GM18499 (cell line): ENCODE data around the gene NOP53.
"Not testable (repeated sequence)": the region's sequence is repeated elsewhere in the genome, so short reads cannot be mapped to it uniquely, and the experiment has no call there.

ENCODE experiments used
- ATAC-seq: cut with Tn5 transposase; IDR thresholded peaks from one replicate; pipeline ENCODE4 v1.9.1; 2021; ENCODE audit warnings: moderate number of reproducible peaks; ENCODE audit not compliant: insufficient read depth, unreplicated experiment

Gene NOP53

GRCh38 chr19:47752440-47753211, 7.3 kb downstream of the NOP53 start:
- ATAC-seq, result no peak

- no peak for ATAC-seq
These were observed 9.1 kb downstream of the NOP53 start for GRCh38 chr19:47754206-47755064.

GRCh38 chr19:47755065-47755761, 9.9 kb downstream of the NOP53 start:
- ATAC-seq, result no peak

GRCh38 chr19:47755762-47756626, 10.6 kb downstream of the NOP53 start:
- no peak for ATAC-seq

- ATAC-seq, result no peak
These were observed 11.2 kb downstream of the NOP53 start for GRCh38 chr19:47756627-47756929.

GRCh38 chr19:47756953-47757608, 11.7 kb downstream of the NOP53 start:
- ATAC-seq, result no peak

GRCh38 chr19:47757617-47758442, 12.5 kb downstream of the NOP53 start:
- ATAC-seq, result no peak

GRCh38 chr19:47758443-47758804, 13.1 kb downstream of the NOP53 start:
- no peak for ATAC-seq

GRCh38 chr19:47760632-47760999, 15.3 kb downstream of the NOP53 start:
- no peak for ATAC-seq

GRCh38 chr19:47761566-47761965, 16.2 kb downstream of the NOP53 start:
- ATAC-seq, result no peak

- no peak for ATAC-seq
These were observed 16.8 kb downstream of the NOP53 start for GRCh38 chr19:47762151-47762550.

GRCh38 chr19:47762615-47763308, 17.4 kb downstream of the NOP53 start:
- no peak for ATAC-seq

GRCh38 chr19:47764705-47765104, 19.4 kb downstream of the NOP53 start:
- not testable (repeated sequence) for ATAC-seq

GRCh38 chr19:47765523-47766358, 20.4 kb downstream of the NOP53 start:
- ATAC-seq, result no peak

- ATAC-seq, result no peak
These were observed 20.9 kb downstream of the NOP53 start for GRCh38 chr19:47766359-47766620.

GRCh38 chr19:47766670-47767069, 21.3 kb downstream of the NOP53 start:
- ATAC-seq, result no peak

GRCh38 chr19:47767349-47767748, 22.0 kb downstream of the NOP53 start:
- no peak for ATAC-seq

- no peak for ATAC-seq
These were observed 23.3 kb downstream of the NOP53 start for GRCh38 chr19:47768604-47769003.
